ENCODE measurements around the gene PRRX1. TPM values are rescaled to one million over a fixed set of nuclear protein-coding genes. Genes with fewer than 3 reads are reported as not detected.

Gene PRRX1
- total RNA-seq, 1 experiment from 2014 or later = 1.2 TPM

DNA sequence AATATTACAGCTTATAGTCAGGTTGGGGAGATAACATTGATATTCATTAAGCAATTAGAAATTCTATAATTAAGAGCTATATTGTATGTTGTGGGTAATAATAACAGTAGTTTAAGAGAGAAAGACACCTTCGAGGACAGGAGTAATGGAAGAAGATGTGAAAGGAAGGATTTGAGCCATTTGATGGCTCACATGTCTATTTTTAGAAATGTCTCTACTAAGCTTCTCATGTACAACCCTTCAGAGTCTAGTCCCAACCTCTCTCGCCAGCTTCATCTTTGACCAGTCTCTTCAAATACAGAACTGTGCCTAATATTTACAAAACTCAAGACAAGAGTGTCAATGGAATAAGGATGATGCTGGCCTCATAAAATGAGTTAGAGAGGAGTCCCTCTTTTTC, 95.1 kb downstream of the PRRX1 start:
- no peak for DNase-seq
- Histone ChIP-seq H3K9me3 (no peaks in the 10 kb centered on the region), H3K4me3 (no peak overlapping the region), H3K27me3 (no peaks in the 10 kb centered on the region), H3K36me3 (no peaks in the 10 kb centered on the region)

DNA sequence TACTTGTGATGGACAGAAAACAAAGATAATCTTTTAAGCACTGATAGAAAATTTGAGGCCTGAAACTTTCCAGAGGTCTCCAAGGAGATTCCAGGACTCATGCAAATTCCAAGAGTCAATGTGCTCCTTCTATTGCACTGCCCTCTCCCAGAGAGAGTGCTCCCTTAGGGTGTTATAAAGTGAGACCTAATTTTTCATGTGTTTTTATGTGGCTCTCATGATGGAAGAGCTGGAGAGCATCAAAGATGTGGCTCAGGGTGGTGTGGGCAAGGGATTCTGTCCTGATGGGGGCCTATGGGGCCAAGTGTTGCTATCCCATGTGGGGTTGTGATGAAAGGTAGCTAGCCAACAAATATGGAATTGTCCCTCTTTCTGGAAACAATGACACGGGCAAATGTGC, 101.3 kb downstream of the PRRX1 start:
- H3K27me3 ChIP-seq = no peaks in the 10 kb centered on the region
- H3K9me3 ChIP-seq = no peaks in the 10 kb centered on the region
- no peaks in the 10 kb centered on the region for H3K36me3 ChIP-seq
- H3K4me3 ChIP-seq = no peak overlapping the region
- no peak for DNase-seq

DNA sequence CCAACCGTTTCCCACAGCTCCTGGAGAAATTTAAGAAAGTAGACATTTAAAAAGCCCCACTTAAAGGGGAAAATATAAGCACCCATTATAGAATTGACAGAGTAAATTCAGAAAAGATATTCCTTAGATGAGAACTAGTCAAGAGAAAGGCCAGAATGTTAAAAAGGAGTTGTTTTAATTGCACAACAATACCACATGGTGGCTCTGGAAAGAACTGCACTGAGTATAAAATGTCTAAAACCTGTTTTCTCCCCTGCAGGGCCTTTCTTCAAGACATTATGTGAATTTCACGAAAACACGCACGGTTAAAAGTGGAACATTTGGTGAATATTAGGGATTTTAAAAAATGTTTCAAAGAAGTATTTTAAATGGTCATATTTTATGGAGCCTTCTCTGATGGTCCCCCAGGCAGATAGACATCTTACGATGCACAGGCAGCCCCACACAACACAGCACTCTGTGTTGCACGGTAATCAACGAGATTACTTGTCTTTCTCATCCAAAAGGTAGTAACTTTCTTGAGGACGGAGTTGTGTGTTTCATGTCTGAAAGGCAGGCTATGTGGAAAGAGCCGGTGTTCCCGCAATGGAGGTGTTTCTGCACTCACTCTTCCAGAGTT, 101.9 kb downstream of the PRRX1 start:
- Histone ChIP-seq H3K9me3 (no peaks in the 10 kb centered on the region), H3K36me3 (no peaks in the 10 kb centered on the region), H3K27me3 (no peaks in the 10 kb centered on the region), H3K4me3 (no peak overlapping the region)
- no peak for DNase-seq

- Histone ChIP-seq H3K27me3 (no peaks in the 10 kb centered on the region), H3K4me3 (no peak overlapping the region), H3K36me3 (no peaks in the 10 kb centered on the region), H3K9me3 (no peaks in the 10 kb centered on the region)
- DNase-seq = no peak
Observed at GRCh38 chr1:170768929-170769328, 105.0 kb downstream of the PRRX1 start.

DNA sequence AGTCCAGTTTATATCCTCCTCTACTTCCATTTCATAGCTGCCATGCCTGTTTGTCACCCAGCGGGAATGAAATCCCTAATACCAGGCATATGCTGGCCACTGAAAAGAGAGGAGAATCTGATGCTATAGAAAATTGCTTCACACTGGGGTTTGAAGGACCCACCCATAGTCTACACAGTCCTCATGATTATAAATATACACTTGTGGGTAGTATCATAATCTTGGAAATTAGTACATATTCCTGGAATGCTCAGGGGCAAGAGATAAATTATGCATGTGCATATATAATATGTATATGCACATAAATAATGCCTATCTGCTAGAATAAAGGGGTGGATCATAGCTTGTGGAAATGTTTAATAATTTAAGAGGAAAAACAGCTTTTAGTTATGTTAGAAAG, 105.8 kb downstream of the PRRX1 start:
- Histone ChIP-seq H3K27me3 (no peaks in the 10 kb centered on the region), H3K4me3 (no peak overlapping the region), H3K36me3 (no peaks in the 10 kb centered on the region), H3K9me3 (no peaks in the 10 kb centered on the region)
- no peak for DNase-seq

DNA sequence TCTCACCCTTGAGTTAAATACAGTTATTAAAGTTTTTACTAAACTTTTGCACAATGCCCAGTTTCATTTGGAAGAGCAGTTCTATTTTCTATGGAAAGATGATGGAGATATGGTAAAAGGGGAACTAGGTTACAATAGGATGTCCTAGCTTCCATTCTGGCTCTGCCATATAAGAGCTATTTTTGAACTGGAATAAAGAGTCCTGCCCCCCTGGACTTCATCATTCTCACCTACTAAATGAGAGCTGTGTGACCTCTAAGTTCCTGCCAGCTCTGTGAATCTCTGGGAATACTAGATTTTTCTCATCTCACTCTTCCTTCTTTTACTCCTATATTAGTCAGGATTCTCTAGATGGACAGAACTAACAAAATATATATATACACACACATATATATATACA, 106.3 kb downstream of the PRRX1 start:
- Histone ChIP-seq H3K9me3 (no peaks in the 10 kb centered on the region), H3K27me3 (no peaks in the 10 kb centered on the region; the same call in 1 of the 2 replicates), H3K36me3 (no peaks in the 10 kb centered on the region), H3K4me3 (no peak overlapping the region)
- DNase-seq = no peak

GRCh38 chr1:170776252-170776651, 112.3 kb downstream of the PRRX1 start:
- H3K27me3 ChIP-seq = no peaks in the 10 kb centered on the region; the same call in 1 of the 2 replicates
- H3K4me3 ChIP-seq = no peak overlapping the region
- no peaks in the 10 kb centered on the region for H3K36me3 ChIP-seq
- H3K9me3 ChIP-seq = no peaks in the 10 kb centered on the region
- DNase-seq = no peak

DNA sequence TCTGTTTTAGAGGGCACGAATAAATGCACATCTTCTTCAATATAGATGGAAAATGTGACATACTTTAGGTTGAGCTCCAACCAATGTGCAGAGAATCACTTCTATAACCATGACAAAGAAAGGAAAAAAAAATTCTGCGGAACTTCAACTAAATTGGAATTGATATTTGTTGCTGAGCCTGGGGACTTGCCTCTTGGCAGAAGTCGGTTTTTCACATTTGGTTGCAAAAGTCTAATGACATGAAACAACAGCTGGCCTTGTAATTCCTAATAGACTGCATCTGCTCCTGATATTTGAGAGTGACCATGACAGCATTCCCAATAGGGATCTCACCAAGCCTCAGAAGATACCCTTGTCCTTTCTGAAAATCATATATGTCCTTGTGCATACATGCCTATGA, 112.8 kb downstream of the PRRX1 start:
- no peak overlapping the region for H3K4me3 ChIP-seq
- H3K27me3 ChIP-seq = no peaks in the 10 kb centered on the region; the same call in 1 of the 2 replicates
- H3K36me3 ChIP-seq = no peaks in the 10 kb centered on the region
- DNase-seq = no peak
- no peaks in the 10 kb centered on the region for H3K9me3 ChIP-seq

Other genes with a start within 250 kb of the PRRX1 start
- gene GORAB, start 132.0 kb upstream of the PRRX1 start, total RNA-seq (2014; rRNA removed; shearing (Covaris generic); ENCODE audit: low replicate concordance) = 5.0 and 11.3 TPM in 2 replicates

Measured in MG63 (cell line).